ENCODE measurements around the gene ETHE1.

The ETHE1 gene

GRCh38 chr19:43526884-43527859 lies at the start of gene ETHE1:
Gene ETHE1, minus strand, starts transcription at chr19:43527201. Its CDS starts 24 bp downstream, at chr19:43527177.
- DNase-seq (ENCODE audit: extremely low spot score, insufficient read length, low read depth) (no peak), FAIRE-seq (peak; percentile 76)

- FAIRE-seq (no peak), DNase-seq (ENCODE audit: extremely low spot score, insufficient read length, low read depth) (no peak)
Measured at GRCh38 chr19:43575955-43576878, 49.2 kb upstream of the ETHE1 start.

GRCh38 chr19:43575156-43575950 lies 48.4 kb upstream of the ETHE1 start, which contains the start of the genes PINLYP and XRCC1:
Gene PINLYP, plus strand, starts transcription at chr19:43575801. Its CDS starts 1,391 bp downstream, at chr19:43577192.
Gene XRCC1, minus strand, starts transcription at chr19:43575527. Its CDS starts 69 bp downstream, at chr19:43575458.
- DNase-seq (ENCODE audit: extremely low spot score, insufficient read length, low read depth) = peak; percentile 96
- peak; percentile 100 for FAIRE-seq

- FAIRE-seq (no peak), DNase-seq (ENCODE audit: extremely low spot score, insufficient read length, low read depth) (no peak)
Measured at GRCh38 chr19:43574424-43575155, 47.6 kb upstream of the ETHE1 start.

GRCh38 chr19:43572171-43572588 lies 45.2 kb upstream of the ETHE1 start:
- DNase-seq (ENCODE audit: extremely low spot score, insufficient read length, low read depth) = no peak
- no peak for FAIRE-seq

- no peak for DNase-seq (ENCODE audit: extremely low spot score, insufficient read length, low read depth)
- FAIRE-seq = no peak
Measured at GRCh38 chr19:43570174-43570791, 43.3 kb upstream of the ETHE1 start.

- FAIRE-seq (no peak), DNase-seq (ENCODE audit: extremely low spot score, insufficient read length, low read depth) (no peak)
Measured at GRCh38 chr19:43569657-43570056, 42.7 kb upstream of the ETHE1 start.

GRCh38 chr19:43564800-43565199 lies 37.8 kb upstream of the ETHE1 start:
- DNase-seq (ENCODE audit: extremely low spot score, insufficient read length, low read depth) = no peak
- FAIRE-seq = no peak

- DNase-seq (ENCODE audit: extremely low spot score, insufficient read length, low read depth) (no peak), FAIRE-seq (no peak)
Measured at GRCh38 chr19:43563816-43564457, 36.9 kb upstream of the ETHE1 start.

- DNase-seq (ENCODE audit: extremely low spot score, insufficient read length, low read depth) (peak; percentile 33), FAIRE-seq (peak; percentile 92)
Measured at GRCh38 chr19:43562698-43563241, 35.8 kb upstream of the ETHE1 start.

- FAIRE-seq (no peak), DNase-seq (ENCODE audit: extremely low spot score, insufficient read length, low read depth) (no peak)
Measured at GRCh38 chr19:43562226-43562697, 35.3 kb upstream of the ETHE1 start.

- DNase-seq (ENCODE audit: extremely low spot score, insufficient read length, low read depth) (no peak), FAIRE-seq (no peak)
Measured at GRCh38 chr19:43561139-43561970, 34.4 kb upstream of the ETHE1 start.

GRCh38 chr19:43560687-43561086 lies 33.7 kb upstream of the ETHE1 start:
- FAIRE-seq = no peak
- DNase-seq (ENCODE audit: extremely low spot score, insufficient read length, low read depth) = no peak

GRCh38 chr19:43555185-43555770 lies 28.3 kb upstream of the ETHE1 start:
- FAIRE-seq = peak; percentile 93
- DNase-seq (ENCODE audit: extremely low spot score, insufficient read length, low read depth) = peak; percentile 49

GRCh38 chr19:43554317-43554895 lies 27.4 kb upstream of the ETHE1 start:
- no peak for DNase-seq (ENCODE audit: extremely low spot score, insufficient read length, low read depth)
- FAIRE-seq = no peak

- no peak for FAIRE-seq
- DNase-seq (ENCODE audit: extremely low spot score, insufficient read length, low read depth) = no peak
Measured at GRCh38 chr19:43553656-43554055, 26.7 kb upstream of the ETHE1 start.

Measured in GM18507 (cell line).